Measurements from ENCODE around the gene SLC6A6. TPM values are rescaled to one million over a fixed set of nuclear protein-coding genes. Genes with fewer than 3 reads are reported as not detected.

Gene SLC6A6
- polyA plus RNA-seq, 3 donors from 2014 or later: 4.7 to 8.0 (median 6.9) TPM

- Mint-ChIP-seq H3K27ac (peak overlapping the region in 1 of 6 donors; percentile 34), H3K4me1 (no peaks in the 10 kb centered on the region), H3K36me3 (peaks cover 0 to 8% (median 4%) of the 10 kb centered on the region in 3 donors), H3K27me3 (ENCODE audit: low read depth in 3 of 3) (peaks cover 0 to 12% (median 1%) of the 10 kb centered on the region in 3 donors), H3K9me3 (no peaks in the 10 kb centered on the region), H3K4me3 (no peak overlapping the region)
- no peak for DNase-seq
Observed at GRCh38 chr3:14494279-14494972, 92.0 kb downstream of the SLC6A6 start.

DNA sequence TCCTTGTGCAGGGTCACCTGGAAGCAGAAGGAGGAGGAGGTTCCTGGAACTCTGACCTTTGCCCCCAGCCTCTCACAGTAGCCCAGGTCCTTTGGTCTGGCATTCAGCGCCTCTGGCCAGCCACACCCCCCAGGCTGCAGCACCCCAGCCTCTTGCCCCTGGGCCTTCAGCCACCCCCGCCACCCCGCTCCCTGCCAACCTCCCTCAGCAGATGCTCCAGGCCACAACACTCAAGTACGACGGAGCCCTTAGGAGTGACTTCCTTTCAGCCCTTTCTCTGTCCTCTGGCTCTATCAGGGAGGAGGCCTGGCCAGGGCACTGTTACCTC is 92.5 kb downstream of the SLC6A6 start:
- H3K36me3 Mint-ChIP-seq: peaks cover 0 to 7% (median 2%) of the 10 kb centered on the region in 3 donors
- no peak for DNase-seq
- H3K27ac Mint-ChIP-seq: no peak overlapping the region
- no peak overlapping the region for H3K4me3 Mint-ChIP-seq
- no peaks in the 10 kb centered on the region for H3K4me1 Mint-ChIP-seq
- no peaks in the 10 kb centered on the region for H3K9me3 Mint-ChIP-seq
- H3K27me3 Mint-ChIP-seq (ENCODE audit: low read depth in 3 of 3): peaks cover 0 to 12% (median 1%) of the 10 kb centered on the region in 3 donors

GRCh38 chr3:14496351-14496750 is 93.9 kb downstream of the SLC6A6 start:
- H3K36me3 Mint-ChIP-seq: no peaks in the 10 kb centered on the region
- peaks cover 0 to 14% (median 1%) of the 10 kb centered on the region in 3 donors for H3K27me3 Mint-ChIP-seq (ENCODE audit: low read depth in 3 of 3)
- H3K4me3 Mint-ChIP-seq: no peak overlapping the region
- H3K4me1 Mint-ChIP-seq: no peaks in the 10 kb centered on the region
- no peak for DNase-seq
- peaks cover 0 to 2% (median 0%) of the 10 kb centered on the region in 6 donors for H3K9me3 Mint-ChIP-seq
- no peak overlapping the region for H3K27ac Mint-ChIP-seq

- no peaks in the 10 kb centered on the region for H3K4me1 Mint-ChIP-seq
- peaks cover 0 to 14% (median 2%) of the 10 kb centered on the region in 3 donors for H3K27me3 Mint-ChIP-seq (ENCODE audit: low read depth in 3 of 3)
- no peak for DNase-seq
- H3K4me3 Mint-ChIP-seq: no peak overlapping the region
- peaks cover 0 to 1% (median 0%) of the 10 kb centered on the region in 3 donors for H3K36me3 Mint-ChIP-seq
- H3K9me3 Mint-ChIP-seq: peaks cover 1 to 9% (median 8%) of the 10 kb centered on the region in 6 donors
- peak overlapping the region in 1 of 6 donors; percentile 27 for H3K27ac Mint-ChIP-seq
Observed at GRCh38 chr3:14497321-14497720, 94.9 kb downstream of the SLC6A6 start.

- H3K4me1 Mint-ChIP-seq: no peaks in the 10 kb centered on the region
- H3K27ac Mint-ChIP-seq: no peak overlapping the region
- H3K36me3 Mint-ChIP-seq: peaks cover 0 to 5% (median 0%) of the 10 kb centered on the region in 3 donors
- peaks cover 7 to 18% (median 15%) of the 10 kb centered on the region in 6 donors for H3K9me3 Mint-ChIP-seq
- H3K4me3 Mint-ChIP-seq: no peak overlapping the region
- no peak for DNase-seq
- peaks cover 1 to 17% (median 2%) of the 10 kb centered on the region in 3 donors for H3K27me3 Mint-ChIP-seq (ENCODE audit: low read depth in 3 of 3)
Observed at GRCh38 chr3:14502472-14502871, 100.1 kb downstream of the SLC6A6 start.

DNA sequence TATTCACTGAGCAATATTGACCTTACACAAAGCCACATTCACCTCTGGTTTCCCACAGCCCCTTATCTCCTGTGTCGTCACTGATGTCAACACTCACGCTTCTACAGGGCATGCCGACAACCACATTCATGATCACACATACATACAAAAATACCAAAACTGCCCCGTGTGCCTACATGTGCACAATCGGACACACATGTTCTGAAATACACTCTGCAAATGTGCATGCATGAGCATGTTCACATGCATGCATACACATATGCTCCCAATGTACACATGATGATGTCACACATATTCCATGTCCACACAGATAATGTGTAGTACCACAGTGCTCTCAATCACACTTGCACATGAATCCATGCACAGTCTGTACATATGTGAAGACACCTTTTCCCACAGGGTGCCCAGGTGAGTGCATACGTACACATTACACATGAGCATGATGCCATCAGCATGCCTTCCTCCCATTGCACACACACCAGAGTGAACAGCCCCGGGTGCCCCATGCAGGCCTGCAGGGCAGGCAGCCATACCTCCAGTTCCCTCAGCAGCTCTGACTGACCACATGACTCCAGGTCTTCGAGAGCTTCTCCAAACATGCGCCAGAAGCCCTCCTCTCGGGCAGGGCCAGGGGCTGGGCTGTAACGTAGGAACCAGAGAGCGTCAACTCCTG is 100.8 kb downstream of the SLC6A6 start:
- Mint-ChIP-seq H3K27ac (no peak overlapping the region), H3K27me3 (ENCODE audit: low read depth in 3 of 3) (peaks cover 1 to 16% (median 2%) of the 10 kb centered on the region in 3 donors), H3K4me1 (no peaks in the 10 kb centered on the region), H3K9me3 (peaks cover 7 to 18% (median 15%) of the 10 kb centered on the region in 6 donors), H3K36me3 (peaks cover 0 to 5% (median 0%) of the 10 kb centered on the region in 3 donors), H3K4me3 (no peak overlapping the region)
- no peak for DNase-seq

GRCh38 chr3:14503706-14504065 is 101.3 kb downstream of the SLC6A6 start:
- no peak for DNase-seq
- peaks cover 7 to 18% (median 15%) of the 10 kb centered on the region in 6 donors for H3K9me3 Mint-ChIP-seq
- no peak overlapping the region for H3K4me3 Mint-ChIP-seq
- H3K27me3 Mint-ChIP-seq (ENCODE audit: low read depth in 3 of 3): peaks cover 1 to 15% (median 2%) of the 10 kb centered on the region in 3 donors
- H3K36me3 Mint-ChIP-seq: peaks cover 0 to 5% (median 0%) of the 10 kb centered on the region in 3 donors
- no peak overlapping the region for H3K27ac Mint-ChIP-seq
- peaks cover under 1 to 5% of the 10 kb centered on the region in 2 donors for H3K4me1 Mint-ChIP-seq

GRCh38 chr3:14505001-14505802 is 102.8 kb downstream of the SLC6A6 start:
- peaks cover 5 to 16% (median 5%) of the 10 kb centered on the region in 3 donors for H3K27me3 Mint-ChIP-seq (ENCODE audit: low read depth in 3 of 3)

DNA sequence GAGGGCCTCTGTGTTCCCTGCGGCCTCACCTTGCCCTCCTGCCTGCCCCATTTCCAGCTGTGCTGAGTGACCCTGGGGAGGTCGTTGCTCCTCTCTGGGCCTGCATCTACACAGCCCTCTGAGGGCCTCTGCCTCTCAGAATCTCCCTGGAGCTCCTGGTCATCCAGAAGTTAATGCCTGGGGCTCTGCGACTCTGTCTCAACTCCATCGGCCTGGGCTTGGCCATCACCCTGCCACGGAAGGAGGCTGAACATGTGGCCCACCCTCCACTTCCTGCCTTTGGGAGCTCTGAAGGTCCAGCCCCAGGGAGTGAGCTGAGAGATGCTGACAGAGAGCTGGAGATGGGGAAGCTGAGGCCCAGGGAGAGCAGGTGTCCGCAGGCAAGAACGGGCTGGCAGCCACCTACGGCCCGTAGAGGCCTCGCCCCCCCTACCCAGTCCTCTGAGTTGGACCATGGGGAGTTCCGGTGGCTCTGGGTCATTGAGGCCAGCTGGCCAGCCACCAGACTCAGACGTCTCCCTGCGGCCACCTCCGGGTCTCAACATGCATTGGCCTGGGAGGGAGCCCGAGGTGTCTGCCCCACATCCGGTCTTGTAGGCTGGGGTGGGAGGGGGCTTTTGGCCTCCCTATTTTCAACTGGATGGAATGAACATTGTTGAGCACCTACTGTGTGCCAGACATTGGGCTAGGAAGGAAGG is 103.5 kb downstream of the SLC6A6 start:
- Mint-ChIP-seq H3K27me3 (ENCODE audit: low read depth in 3 of 3) (peaks cover 5 to 15% (median 7%) of the 10 kb centered on the region in 3 donors), H3K4me1 (peaks cover 6% of the 10 kb centered on the region in 2 donors), H3K9me3 (peaks cover 7 to 18% (median 15%) of the 10 kb centered on the region in 6 donors), H3K4me3 (no peak overlapping the region), H3K27ac (no peak overlapping the region), H3K36me3 (peaks cover 0 to 5% (median 0%) of the 10 kb centered on the region in 3 donors)
- no peak for DNase-seq

More at GRCh38 chr3:14505001-14505802, 102.8 kb downstream of the SLC6A6 start:
- peaks cover 7 to 18% (median 15%) of the 10 kb centered on the region in 6 donors for H3K9me3 Mint-ChIP-seq
- H3K36me3 Mint-ChIP-seq: peaks cover 0 to 5% (median 0%) of the 10 kb centered on the region in 3 donors
- H3K27ac Mint-ChIP-seq: no peak overlapping the region
- H3K4me3 Mint-ChIP-seq: no peak overlapping the region
- no peak for DNase-seq
- peaks cover 6% of the 10 kb centered on the region in 2 donors for H3K4me1 Mint-ChIP-seq

GRCh38 chr3:14506626-14507304 is 104.4 kb downstream of the SLC6A6 start:
- no peak overlapping the region for H3K4me3 Mint-ChIP-seq
- peaks cover 6% of the 10 kb centered on the region in 2 donors for H3K4me1 Mint-ChIP-seq
- peaks cover 5 to 14% (median 7%) of the 10 kb centered on the region in 3 donors for H3K27me3 Mint-ChIP-seq (ENCODE audit: low read depth in 3 of 3)
- no peak for DNase-seq
- peaks cover 6 to 15% (median 13%) of the 10 kb centered on the region in 6 donors for H3K9me3 Mint-ChIP-seq
- H3K36me3 Mint-ChIP-seq: peaks cover 0 to 5% (median 0%) of the 10 kb centered on the region in 3 donors
- no peak overlapping the region for H3K27ac Mint-ChIP-seq

DNA sequence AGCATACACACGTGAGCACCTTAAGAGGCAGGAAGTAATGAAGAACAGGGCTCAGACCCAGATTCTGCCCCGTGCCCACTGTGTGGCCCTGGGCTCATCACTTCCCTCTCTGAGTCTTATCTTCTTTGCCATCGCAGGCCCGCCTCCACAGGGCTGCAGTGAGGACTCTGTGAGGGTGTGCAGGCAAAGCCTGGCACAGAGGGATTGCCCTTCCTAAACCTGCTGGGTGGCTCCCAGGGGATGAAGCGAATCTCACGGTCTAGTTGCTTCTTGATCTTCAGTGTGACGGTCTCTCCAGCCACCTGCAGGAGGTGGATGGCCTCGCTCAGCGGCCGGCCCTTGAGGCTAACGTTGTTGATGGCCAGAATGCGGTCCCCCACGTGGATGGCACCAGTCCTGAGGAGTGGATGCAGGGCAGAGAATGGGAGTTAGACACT is 104.9 kb downstream of the SLC6A6 start:
- Mint-ChIP-seq H3K4me1 (peaks cover 6% of the 10 kb centered on the region in 2 donors), H3K9me3 (peaks cover 6 to 12% (median 8%) of the 10 kb centered on the region in 6 donors), H3K27ac (no peak overlapping the region), H3K36me3 (peaks cover 0 to 3% (median 0%) of the 10 kb centered on the region in 3 donors), H3K4me3 (no peak overlapping the region), H3K27me3 (ENCODE audit: low read depth in 3 of 3) (peaks cover 4 to 14% (median 7%) of the 10 kb centered on the region in 3 donors)
- no peak for DNase-seq

DNA sequence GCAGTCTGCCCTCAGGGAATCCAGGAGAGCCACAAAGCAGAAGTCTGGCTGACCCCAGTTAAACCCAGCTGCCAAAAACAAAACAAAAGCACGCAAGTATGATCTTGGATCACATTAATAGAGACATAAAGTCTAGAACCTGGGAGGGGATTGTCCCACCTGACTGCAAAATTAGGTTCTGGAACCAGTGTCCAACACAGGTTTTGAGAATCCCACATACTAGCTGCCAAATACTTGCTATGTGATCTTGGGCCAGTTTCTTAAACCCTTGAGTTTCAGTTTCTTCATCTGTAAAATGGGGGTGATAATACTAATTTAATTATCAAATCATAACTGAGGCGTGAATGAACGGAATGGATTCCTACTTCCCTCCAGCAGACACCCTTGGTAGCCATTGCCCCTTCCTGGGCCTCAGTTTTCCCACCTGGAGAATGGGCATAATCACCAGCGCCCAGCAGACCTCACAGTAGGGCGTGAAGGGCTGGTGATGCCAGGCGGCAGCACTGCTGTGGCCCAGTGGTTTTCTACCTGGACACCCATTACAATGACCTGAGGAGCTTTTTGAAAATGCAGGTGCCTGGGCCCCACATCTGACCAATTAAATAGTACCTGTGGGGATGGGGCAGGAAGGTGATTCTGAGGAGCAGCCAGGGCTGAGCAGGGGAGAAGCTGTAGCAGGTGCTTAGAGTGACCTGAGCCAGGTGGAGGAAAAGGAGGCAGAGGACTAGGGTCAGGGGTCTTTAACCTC is 105.5 kb downstream of the SLC6A6 start:
- peaks cover 4 to 14% (median 7%) of the 10 kb centered on the region in 3 donors for H3K27me3 Mint-ChIP-seq (ENCODE audit: low read depth in 3 of 3)
- DNase-seq: no peak
- H3K4me3 Mint-ChIP-seq: no peak overlapping the region
- no peaks in the 10 kb centered on the region for H3K36me3 Mint-ChIP-seq
- H3K27ac Mint-ChIP-seq: peak overlapping the region in 1 of 6 donors; percentile 55
- H3K4me1 Mint-ChIP-seq: peaks cover 6% of the 10 kb centered on the region in 2 donors
- H3K9me3 Mint-ChIP-seq: peaks cover 3 to 8% (median 3%) of the 10 kb centered on the region in 6 donors

Measured in immature natural killer cell (primary cell).